Panc1 (cell line): ENCODE data around the gene MRGPRF. TPM values are rescaled to one million over a fixed set of nuclear protein-coding genes. Genes with fewer than 3 reads are reported as not detected.

Source experiments
- ATAC-seq: fragments of 200-7000 bp; cut with Tn5 transposase; 2 replicates; pipeline ENCODE4 v1.9.1; 2020; ENCODE audit warnings: mild to moderate bottlenecking, moderate library complexity
- BruUV-seq: library from RNA; stranded (reverse); fragments of 400-500 nt; replicated peaks from 2 replicates; lab custom pipeline; 2021; lab: Mats Ljungman, UMichigan
- CTCF ChIA-PET: fragments of 300-600 bp; sonication (Branson Sonifier 250); formaldehyde crosslinking; loops from one replicate; lab custom pipeline; 2022; ENCODE audit warnings: antibody characterized with exemption; lab: Charles Lee
- POLR2A ChIA-PET: fragments of 300-600 bp; sonication (Branson Sonifier 250); formaldehyde crosslinking; loops from one replicate; lab custom pipeline; 2022; ENCODE audit warnings: antibody characterized with exemption; lab: Charles Lee
- DNase-seq: peaks from one replicate; pipeline ENCODE4 v3.0.0-alpha.2; 2010; ENCODE audit warnings: low read depth, low spot score
- H3K27ac ChIP-seq: 2 replicates; pipeline ENCODE4 v1.5.1; 2011; ENCODE audit warnings: mild to moderate bottlenecking, low read length, inconsistent platforms
- H3K27me3 ChIP-seq: fragments of 200-500 bp; sonication (Bioruptor generic); 2 replicates; pipeline ENCODE4 v1.6.0; 2014; ENCODE audit warnings: low read length, inconsistent platforms; ENCODE audit not compliant: control insufficient read depth, insufficient read depth
- H3K36me3 ChIP-seq: fragments of 200-500 bp; sonication (Bioruptor generic); 2 replicates; pipeline ENCODE4 v1.5.1; 2014; ENCODE audit warnings: inconsistent platforms, mild to moderate bottlenecking, low read length, moderate library complexity; ENCODE audit not compliant: control insufficient read depth, insufficient read depth
- H3K4me1 ChIP-seq: 2 replicates; pipeline ENCODE4 v1.5.1; 2011; ENCODE audit warnings: inconsistent platforms, mild to moderate bottlenecking, low read length, moderate library complexity; ENCODE audit not compliant: control insufficient read depth, insufficient read depth
- H3K4me3 ChIP-seq, 2 experiments: 2 replicates each; pipeline ENCODE4 v1.5.1; 2011 to 2012; ENCODE audit warnings: low read depth in 2 of 2, low read length in 2 of 2, mild to moderate bottlenecking in 2 of 2, inconsistent platforms in 1 of 2, moderate library complexity in 1 of 2
- H3K9me3 ChIP-seq: fragments of 200-500 bp; sonication (Bioruptor generic); 2 replicates; pipeline ENCODE4 v1.5.1; 2014; ENCODE audit warnings: low read depth, mild to moderate bottlenecking, inconsistent platforms, low read length, moderate library complexity; ENCODE audit not compliant: control insufficient read depth, insufficient read depth
- CTCF ChIP-seq: fragments of 450-650 bp; IDR thresholded peaks from 2 replicates; pipeline ENCODE4 v1.5.1; 2017; ENCODE audit warnings: mild to moderate bottlenecking
- POLR2AphosphoS5 ChIP-seq: IDR thresholded peaks from 2 replicates; pipeline ENCODE4 v1.6.1; 2012; ENCODE audit warnings: mild to moderate bottlenecking, low read depth, low read length, moderate library complexity
- REST ChIP-seq, 2 experiments: IDR thresholded peaks; 2 replicates each; pipeline ENCODE4 v1.6.1; 2011 to 2012; ENCODE audit warnings: low read depth in 2 of 2, control low read depth in 1 of 2, low read length in 1 of 2, mild to moderate bottlenecking in 1 of 2, moderate library complexity in 1 of 2; ENCODE audit not compliant: insufficient read depth in 1 of 2
- SIN3A ChIP-seq: IDR thresholded peaks from 2 replicates; pipeline ENCODE4 v1.6.1; 2012; ENCODE audit warnings: low read depth, mild to moderate bottlenecking, low read length, moderate library complexity, borderline replicate concordance; ENCODE audit not compliant: insufficient read depth
- TCF7L2 ChIP-seq: IDR thresholded peaks from 2 replicates; pipeline ENCODE4 v1.6.1; 2011; ENCODE audit warnings: mild to moderate bottlenecking, low read depth, low read length, inconsistent platforms
- in situ Hi-C: cut with HindIII; loops from 2 replicates; pipeline ENCODE4 v1.10.0; 2016; ENCODE audit warnings: low sequenced_read_pairs, low pct_unique_long_range_greater_than_20kb
- intact Hi-C: fragments of 100-400 bp; cut with micrococcal nuclease; formaldehyde crosslinking; loops from one replicate; pipeline ENCODE4 v1.10.0; 2022; ENCODE audit not compliant: unreplicated experiment
- total RNA-seq: library from RNA; stranded (reverse); gene quantifications from one replicate; pipeline ENCODE4 v1.2.1, GENCODE V29; 2021; ENCODE audit not compliant: unreplicated experiment

The MRGPRF gene
- total RNA-seq, 1 experiment from 2014 or later, result 0.36 TPM

GRCh38 chr11:69058511-69059270 lies 45.6 kb upstream of the MRGPRF start:
- intact Hi-C loops, result no loop called here
- no peak for DNase-seq
- in situ Hi-C loops, result no loop called here
- Histone ChIP-seq H3K27me3 (no peaks in the 10 kb centered on the region), H3K27ac (no peak overlapping the region), H3K4me3 (no peak overlapping the region), H3K9me3 (no peaks in the 10 kb centered on the region), H3K36me3 (no peaks in the 10 kb centered on the region), H3K4me1 (no peaks in the 10 kb centered on the region)
- ATAC-seq, result no peak
- ChIA-PET POLR2A (interaction anchor here (0.6 kb wide), 1 partner anchor 87 kb away, joined by 3 read pairs; no protein-coding TSS in a partner anchor), CTCF (interaction anchor here (0.5 kb wide), 1 partner anchor 127 kb away, joined by 3 read pairs; no protein-coding TSS in a partner anchor)
- TF ChIP-seq POLR2AphosphoS5, result no peak
- TF ChIP-seq REST (IDR thresholded peaks at IDR 0.05; ENCODE audit: insufficient read depth in 1 of 2, low read depth in 2 of 2, low read length in 1 of 2), result no peak
- TF ChIP-seq TCF7L2, result no peak
- TF ChIP-seq SIN3A, result no peak
- no peak for TF ChIP-seq CTCF
- no TSS peak for BruUV-seq

GRCh38 chr11:69057801-69058200 lies 44.8 kb upstream of the MRGPRF start:
- Histone ChIP-seq H3K27ac (no peak overlapping the region), H3K9me3 (no peaks in the 10 kb centered on the region), H3K27me3 (no peaks in the 10 kb centered on the region), H3K4me1 (no peaks in the 10 kb centered on the region), H3K4me3 (no peak overlapping the region), H3K36me3 (no peaks in the 10 kb centered on the region)
- DNase-seq (no peak), ATAC-seq (no peak)
- TF ChIP-seq CTCF, result no peak
- no peak for TF ChIP-seq REST (IDR thresholded peaks at IDR 0.05; ENCODE audit: insufficient read depth in 1 of 2, low read depth in 2 of 2, low read length in 1 of 2)
- TF ChIP-seq SIN3A, result no peak
- no peak for TF ChIP-seq POLR2AphosphoS5
- TF ChIP-seq TCF7L2, result no peak
- intact Hi-C loops, result no loop called here
- ChIA-PET POLR2A (no interaction called here), CTCF (no interaction called here)
- BruUV-seq, result no TSS peak
- in situ Hi-C loops, result no loop called here
